Parathyroid adenoma (tissue), 2 donors: Measurements from ENCODE around the gene DUS2.

ENCODE experiments used
- H2AFZ ChIP-seq: fragments of 300-600 bp; sonication (generic); one replicate; pipeline ENCODE4 v1.7.0; 2017; ENCODE audit warnings: antibody characterized with exemption, mild to moderate bottlenecking
- H3K27ac ChIP-seq: fragments of 300-600 bp; sonication (generic); one replicate; pipeline ENCODE4 v1.7.0; 2017
- H3K27me3 ChIP-seq: fragments of 300-600 bp; sonication (generic); one replicate; pipeline ENCODE4 v1.7.0; 2017; ENCODE audit warnings: low read length; ENCODE audit not compliant: control insufficient read depth, insufficient read depth
- H3K36me3 ChIP-seq: fragments of 300-600 bp; sonication (generic); one replicate; pipeline ENCODE4 v1.7.0; 2017; ENCODE audit warnings: low read length; ENCODE audit not compliant: control insufficient read depth, insufficient read depth
- H3K4me1 ChIP-seq: fragments of 300-600 bp; sonication (generic); one replicate; pipeline ENCODE4 v1.7.0; 2017; ENCODE audit warnings: control low read depth
- H3K4me2 ChIP-seq: fragments of 300-600 bp; sonication (generic); one replicate; pipeline ENCODE4 v1.7.0; 2017; ENCODE audit warnings: low read length
- H3K4me3 ChIP-seq: fragments of 300-600 bp; sonication (generic); one replicate; pipeline ENCODE4 v1.7.0; 2017; ENCODE audit warnings: low read depth, low read length
- H3K79me2 ChIP-seq: fragments of 300-600 bp; sonication (generic); one replicate; pipeline ENCODE4 v1.7.0; 2017; ENCODE audit warnings: control low read depth
- H3K9ac ChIP-seq: fragments of 300-600 bp; sonication (generic); one replicate; pipeline ENCODE4 v1.7.0; 2017; ENCODE audit warnings: mild to moderate bottlenecking
- H3K9me3 ChIP-seq: fragments of 300-600 bp; sonication (generic); one replicate; pipeline ENCODE4 v1.7.0; 2017; ENCODE audit warnings: low read length; ENCODE audit not compliant: control insufficient read depth
- TF ChIP-seq, protein P1 (sequence below): fragments of 300-600 bp; sonication (generic); IDR thresholded peaks from one replicate; pipeline ENCODE4 v1.7.0; 2017; ENCODE audit warnings: antibody characterized with exemption, mild to moderate bottlenecking
- donor health status: primary hyperparathyroidism.

Gene DUS2

DNA sequence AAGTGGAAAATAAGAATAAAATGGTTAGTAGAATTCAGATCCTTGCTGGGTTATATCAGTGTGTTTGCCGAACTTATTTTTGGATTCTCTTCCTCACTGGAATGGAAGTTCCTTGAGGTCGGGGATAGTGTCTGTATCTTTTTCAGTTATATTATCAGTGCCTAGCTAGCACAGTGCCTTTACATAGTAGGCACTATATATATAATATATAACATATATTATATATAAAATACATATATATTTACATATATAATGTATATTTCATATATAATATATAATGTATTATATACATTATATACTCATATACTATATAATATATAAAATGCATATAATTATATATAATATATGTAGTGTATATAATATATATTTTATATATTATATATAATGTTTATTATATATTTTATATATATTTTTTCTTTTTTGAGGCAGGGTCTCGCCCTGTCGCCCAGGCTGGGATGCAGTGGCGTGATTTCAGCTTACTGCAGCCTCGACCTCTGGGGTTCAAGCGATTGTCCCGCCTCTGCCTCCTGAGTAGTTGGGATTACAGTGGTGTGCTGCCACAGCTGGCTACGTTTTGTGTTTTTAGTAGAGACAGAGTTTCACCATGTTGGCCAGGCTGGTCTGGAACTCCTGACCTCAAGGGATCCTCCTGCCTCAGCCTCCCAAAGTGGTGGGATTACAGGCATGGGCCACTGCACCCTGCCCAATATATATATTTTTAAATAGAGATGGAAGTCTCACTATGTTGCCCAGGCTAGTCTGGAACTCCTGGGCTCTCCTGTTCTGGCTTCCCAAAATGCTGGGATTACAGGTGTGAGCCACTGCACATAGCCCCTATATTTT, 65.3 kb downstream of the DUS2 start:
- no peak overlapping the region for H2AFZ ChIP-seq
- H3K4me3 ChIP-seq = no peak overlapping the region
- TF ChIP-seq, protein P1, sequence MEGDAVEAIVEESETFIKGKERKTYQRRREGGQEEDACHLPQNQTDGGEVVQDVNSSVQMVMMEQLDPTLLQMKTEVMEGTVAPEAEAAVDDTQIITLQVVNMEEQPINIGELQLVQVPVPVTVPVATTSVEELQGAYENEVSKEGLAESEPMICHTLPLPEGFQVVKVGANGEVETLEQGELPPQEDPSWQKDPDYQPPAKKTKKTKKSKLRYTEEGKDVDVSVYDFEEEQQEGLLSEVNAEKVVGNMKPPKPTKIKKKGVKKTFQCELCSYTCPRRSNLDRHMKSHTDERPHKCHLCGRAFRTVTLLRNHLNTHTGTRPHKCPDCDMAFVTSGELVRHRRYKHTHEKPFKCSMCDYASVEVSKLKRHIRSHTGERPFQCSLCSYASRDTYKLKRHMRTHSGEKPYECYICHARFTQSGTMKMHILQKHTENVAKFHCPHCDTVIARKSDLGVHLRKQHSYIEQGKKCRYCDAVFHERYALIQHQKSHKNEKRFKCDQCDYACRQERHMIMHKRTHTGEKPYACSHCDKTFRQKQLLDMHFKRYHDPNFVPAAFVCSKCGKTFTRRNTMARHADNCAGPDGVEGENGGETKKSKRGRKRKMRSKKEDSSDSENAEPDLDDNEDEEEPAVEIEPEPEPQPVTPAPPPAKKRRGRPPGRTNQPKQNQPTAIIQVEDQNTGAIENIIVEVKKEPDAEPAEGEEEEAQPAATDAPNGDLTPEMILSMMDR = no peak
- H3K4me2 ChIP-seq = no peak overlapping the region
- H3K79me2 ChIP-seq = peaks cover 21% of the 10 kb centered on the region
- no peaks in the 10 kb centered on the region for H3K9me3 ChIP-seq
- no peak overlapping the region for H3K27ac ChIP-seq
- H3K9ac ChIP-seq = no peak overlapping the region
- H3K27me3 ChIP-seq = no peaks in the 10 kb centered on the region
- no peaks in the 10 kb centered on the region for H3K36me3 ChIP-seq
- peaks cover 10% of the 10 kb centered on the region for H3K4me1 ChIP-seq

GRCh38 chr16:68089067-68089466, 66.0 kb downstream of the DUS2 start:
- H3K4me3 ChIP-seq = no peak overlapping the region
- no peak overlapping the region for H3K4me2 ChIP-seq
- H3K4me1 ChIP-seq = peaks cover 2% of the 10 kb centered on the region
- no peaks in the 10 kb centered on the region for H3K27me3 ChIP-seq
- TF ChIP-seq, protein P1 = no peak
- H3K9ac ChIP-seq = no peak overlapping the region
- H3K36me3 ChIP-seq = no peaks in the 10 kb centered on the region
- H2AFZ ChIP-seq = no peak overlapping the region
- H3K79me2 ChIP-seq = peaks cover 24% of the 10 kb centered on the region
- H3K27ac ChIP-seq = no peak overlapping the region
- no peaks in the 10 kb centered on the region for H3K9me3 ChIP-seq

DNA sequence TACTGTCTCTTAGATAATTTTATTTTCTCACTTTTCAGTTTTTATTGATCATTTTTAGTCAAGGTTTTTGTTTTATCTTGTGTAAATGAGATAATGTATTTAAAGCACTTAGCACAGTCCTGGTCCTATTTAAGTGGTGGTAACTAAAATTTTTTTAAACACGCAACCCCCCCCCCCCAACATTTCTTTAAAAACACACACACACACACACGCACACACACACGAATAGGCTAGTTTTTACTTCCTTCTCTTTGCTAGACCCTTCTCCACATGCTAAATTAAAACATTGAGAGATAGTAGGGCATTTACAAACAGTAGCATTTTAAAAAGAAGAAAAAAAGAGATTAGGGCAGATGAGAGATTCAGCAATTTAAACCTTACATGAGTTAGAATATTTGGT, 67.0 kb downstream of the DUS2 start:
- Histone ChIP-seq H3K4me3 (no peak overlapping the region), H3K4me2 (no peak overlapping the region), H3K4me1 (peaks cover 4% of the 10 kb centered on the region), H3K27me3 (no peaks in the 10 kb centered on the region), H3K36me3 (no peaks in the 10 kb centered on the region), H3K9me3 (no peaks in the 10 kb centered on the region), H3K79me2 (peaks cover 30% of the 10 kb centered on the region), H2AFZ (no peak overlapping the region), H3K9ac (no peak overlapping the region), H3K27ac (no peak overlapping the region)
- TF ChIP-seq, protein P1 = no peak

DNA sequence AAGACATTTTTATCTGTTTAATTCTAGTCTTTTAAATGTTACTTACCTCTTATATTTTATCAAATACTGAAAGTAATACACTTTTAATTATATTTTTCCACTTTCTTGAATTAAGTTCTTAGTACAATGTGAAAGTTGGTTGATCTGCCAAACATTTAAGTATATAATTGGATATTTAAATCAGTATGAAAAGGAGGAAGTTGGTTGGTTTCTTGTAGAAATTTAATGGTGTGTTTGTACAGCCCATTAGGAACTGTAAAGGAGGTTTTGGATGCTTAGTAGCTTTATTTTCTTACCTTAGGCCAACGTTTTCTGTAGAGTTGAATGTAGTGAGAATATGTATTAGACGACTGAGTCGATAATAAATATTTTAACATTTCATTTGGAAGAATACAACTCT, 67.4 kb downstream of the DUS2 start:
- Histone ChIP-seq H2AFZ (no peak overlapping the region), H3K79me2 (peaks cover 33% of the 10 kb centered on the region), H3K27me3 (no peaks in the 10 kb centered on the region), H3K4me1 (peaks cover 4% of the 10 kb centered on the region), H3K9ac (no peak overlapping the region), H3K9me3 (no peaks in the 10 kb centered on the region), H3K36me3 (no peaks in the 10 kb centered on the region), H3K4me2 (no peak overlapping the region), H3K27ac (no peak overlapping the region), H3K4me3 (no peak overlapping the region)
- TF ChIP-seq, protein P1 = no peak
